Osteocyte (in vitro differentiated cells): ENCODE data around the gene RCOR3. TPM values are rescaled to one million over a fixed set of nuclear protein-coding genes. Genes with fewer than 3 reads are reported as not detected.

Source experiments
- DNase-seq: peaks from one replicate; pipeline ENCODE4 v3.0.0; 2021; ENCODE audit warnings: mixed read lengths; ENCODE audit not compliant: unreplicated experiment; ENCODE audit errors: extremely low spot score
- H3K27ac Mint-ChIP-seq: one replicate; pipeline ENCODE4 v1.8.0; 2021; ENCODE audit warnings: mild to moderate bottlenecking, mixed read lengths; ENCODE audit not compliant: unreplicated experiment
- H3K27me3 Mint-ChIP-seq: one replicate; pipeline ENCODE4 v1.8.0; 2021; ENCODE audit warnings: mixed read lengths; ENCODE audit not compliant: unreplicated experiment
- H3K36me3 Mint-ChIP-seq: one replicate; pipeline ENCODE4 v1.8.0; 2021; ENCODE audit warnings: mixed read lengths; ENCODE audit not compliant: unreplicated experiment
- H3K4me1 Mint-ChIP-seq: one replicate; pipeline ENCODE4 v1.8.0; 2021; ENCODE audit warnings: mixed read lengths; ENCODE audit not compliant: unreplicated experiment
- H3K4me3 Mint-ChIP-seq: one replicate; pipeline ENCODE4 v1.8.0; 2021; ENCODE audit warnings: mild to moderate bottlenecking, moderate library complexity, mixed read lengths; ENCODE audit not compliant: unreplicated experiment
- H3K9me3 Mint-ChIP-seq: one replicate; pipeline ENCODE4 v1.8.0; 2021; ENCODE audit warnings: mixed read lengths; ENCODE audit not compliant: unreplicated experiment
- total RNA-seq: library from RNA; stranded (reverse); gene quantifications from 2 replicates; pipeline ENCODE4 v1.2.1, GENCODE V29; 2021
- TF ChIP-seq, protein P1 (sequence below): fragments of 200-600 bp; sonication (generic); IDR thresholded peaks from 2 replicates; pipeline ENCODE4 v1.5.0; 2021; ENCODE audit warnings: antibody characterized with exemption, mild to moderate bottlenecking, moderate library complexity

The RCOR3 gene
- total RNA-seq, 1 donor from 2014 or later, result 51.0 TPM

DNA sequence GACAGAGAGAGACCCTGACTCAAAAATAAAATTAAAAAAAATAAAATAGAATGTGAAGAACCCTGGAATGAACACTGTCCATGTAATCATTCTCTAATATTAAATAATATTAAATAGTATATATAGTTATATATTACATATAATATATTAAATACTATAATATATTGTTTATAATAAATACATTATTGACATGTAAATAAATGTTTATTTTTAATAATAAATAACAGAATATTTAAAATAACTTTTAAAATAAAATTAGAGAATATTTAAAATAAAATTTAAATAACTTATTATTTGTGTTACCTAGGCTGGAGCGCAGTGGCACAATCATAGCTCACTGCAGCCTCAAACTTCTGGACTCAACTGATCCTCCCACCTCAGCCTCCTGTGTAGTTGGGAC is 99.5 kb downstream of the RCOR3 start:
- TF ChIP-seq, protein P1, sequence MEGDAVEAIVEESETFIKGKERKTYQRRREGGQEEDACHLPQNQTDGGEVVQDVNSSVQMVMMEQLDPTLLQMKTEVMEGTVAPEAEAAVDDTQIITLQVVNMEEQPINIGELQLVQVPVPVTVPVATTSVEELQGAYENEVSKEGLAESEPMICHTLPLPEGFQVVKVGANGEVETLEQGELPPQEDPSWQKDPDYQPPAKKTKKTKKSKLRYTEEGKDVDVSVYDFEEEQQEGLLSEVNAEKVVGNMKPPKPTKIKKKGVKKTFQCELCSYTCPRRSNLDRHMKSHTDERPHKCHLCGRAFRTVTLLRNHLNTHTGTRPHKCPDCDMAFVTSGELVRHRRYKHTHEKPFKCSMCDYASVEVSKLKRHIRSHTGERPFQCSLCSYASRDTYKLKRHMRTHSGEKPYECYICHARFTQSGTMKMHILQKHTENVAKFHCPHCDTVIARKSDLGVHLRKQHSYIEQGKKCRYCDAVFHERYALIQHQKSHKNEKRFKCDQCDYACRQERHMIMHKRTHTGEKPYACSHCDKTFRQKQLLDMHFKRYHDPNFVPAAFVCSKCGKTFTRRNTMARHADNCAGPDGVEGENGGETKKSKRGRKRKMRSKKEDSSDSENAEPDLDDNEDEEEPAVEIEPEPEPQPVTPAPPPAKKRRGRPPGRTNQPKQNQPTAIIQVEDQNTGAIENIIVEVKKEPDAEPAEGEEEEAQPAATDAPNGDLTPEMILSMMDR, result no peak
- Mint-ChIP-seq H3K36me3 (peaks cover 37% of the 10 kb centered on the region), H3K4me3 (no peak overlapping the region), H3K9me3 (no peaks in the 10 kb centered on the region), H3K4me1 (peaks cover 6% of the 10 kb centered on the region), H3K27ac (no peak overlapping the region), H3K27me3 (no peaks in the 10 kb centered on the region)
- no peak for DNase-seq

DNA sequence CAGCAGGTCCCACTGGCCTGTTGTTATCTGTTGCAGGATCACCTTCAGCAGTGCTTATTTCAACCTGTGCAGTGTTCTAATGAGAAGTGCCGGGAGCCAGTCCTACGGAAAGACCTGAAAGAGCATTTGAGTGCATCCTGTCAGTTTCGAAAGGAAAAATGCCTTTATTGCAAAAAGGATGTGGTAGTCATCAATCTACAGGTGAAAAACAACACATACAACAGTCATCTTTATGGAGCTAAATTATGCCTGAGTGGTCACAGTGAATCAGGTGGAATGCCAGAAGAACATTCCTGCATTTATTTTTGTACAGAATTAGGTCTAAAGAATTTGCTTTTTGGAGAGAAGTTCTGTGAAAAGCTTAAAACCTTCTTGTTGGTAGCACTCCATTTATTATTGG is 100.7 kb downstream of the RCOR3 start:
- H3K36me3 Mint-ChIP-seq, result peaks cover 32% of the 10 kb centered on the region
- H3K27ac Mint-ChIP-seq, result no peak overlapping the region
- no peaks in the 10 kb centered on the region for H3K27me3 Mint-ChIP-seq
- peaks cover 6% of the 10 kb centered on the region for H3K4me1 Mint-ChIP-seq
- no peak overlapping the region for H3K4me3 Mint-ChIP-seq
- TF ChIP-seq, protein P1, result no peak
- no peak for DNase-seq
- no peaks in the 10 kb centered on the region for H3K9me3 Mint-ChIP-seq

- H3K4me3 Mint-ChIP-seq, result no peak overlapping the region
- H3K27me3 Mint-ChIP-seq, result no peaks in the 10 kb centered on the region
- TF ChIP-seq, protein P1, result no peak
- no peak overlapping the region for H3K27ac Mint-ChIP-seq
- DNase-seq, result no peak
- no peaks in the 10 kb centered on the region for H3K9me3 Mint-ChIP-seq
- H3K36me3 Mint-ChIP-seq, result peaks cover 42% of the 10 kb centered on the region
- peaks cover 6% of the 10 kb centered on the region for H3K4me1 Mint-ChIP-seq
These were observed 102.0 kb downstream of the RCOR3 start for GRCh38 chr1:211361202-211361601.

Other genes starting within 250 kb of the RCOR3 start
- 7.3 and 9.4 TPM in 2 replicates for gene KCNH1, start 125.2 kb upstream of the RCOR3 start, total RNA-seq
- gene TRAF5, start 67.5 kb downstream of the RCOR3 start, total RNA-seq, result 44.8 and 45.2 TPM in 2 replicates
- gene RD3, start 232.8 kb downstream of the RCOR3 start, total RNA-seq, result not detected in 2 replicates